HepG2 (cell line): Measurements from ENCODE around the gene BEGAIN. TPM values are rescaled to one million over a fixed set of nuclear protein-coding genes. Genes with fewer than 3 reads are reported as not detected.

Source experiments
- ATAC-seq: fragments of 200-7000 bp; cut with Tn5 transposase; 3 replicates; pipeline ENCODE4 v1.9.1; 2020; ENCODE audit warnings: mild to moderate bottlenecking, moderate library complexity
- BruUV-seq: library from RNA; stranded (reverse); fragments of 400-500 nt; replicated peaks from 2 replicates; lab custom pipeline; 2021; lab: Mats Ljungman, UMichigan
- CTCF ChIA-PET: fragments of 300-600 bp; formaldehyde crosslinking; extraction: SDS; loops from one replicate; lab custom pipeline; 2021; ENCODE audit warnings: low total read pairs, inconsistent platforms, low intra/inter-chr PET ratio; lab: Yijun Ruan, JAX
- POLR2A ChIA-PET: fragments of 350-600 bp; sonication (Branson Sonifier 250); formaldehyde crosslinking; loops from one replicate; lab custom pipeline; 2020; ENCODE audit warnings: antibody characterized with exemption, inconsistent platforms; lab: Yijun Ruan, JAX
- DNase-seq: peaks from one replicate; pipeline ENCODE4 v3.0.0-alpha.2; 2015; ENCODE audit warnings: low spot score
- FAIRE-seq: peaks from 3 replicates; lab custom pipeline; 2011; peaks lifted over from hg19 to GRCh38; lab: Jason Lieb, UNC
- H2AFZ ChIP-seq: one replicate; pipeline ENCODE4 v1.6.1; 2011; ENCODE audit warnings: low read length, inconsistent platforms
- H3K27ac ChIP-seq: fragments of 300-600 bp; 3 replicates; pipeline ENCODE4 v1.8.0; 2011; ENCODE audit warnings: mixed run types, mild to moderate bottlenecking, mixed read lengths, low read length, inconsistent platforms; ENCODE audit not compliant: insufficient read depth; ENCODE audit errors: extremely low read length
- H3K27me3 ChIP-seq, 2 experiments: fragments of 200-600 bp in 1 of 2; 2 replicates in 1 of 2; 3 replicates in 1 of 2; pipeline versions ENCODE4 v1.6.0 to v1.8.0; 2011; ENCODE audit warnings: low read length in 2 of 2, mild to moderate bottlenecking in 2 of 2, moderate library complexity in 2 of 2, inconsistent platforms in 1 of 2; ENCODE audit not compliant: insufficient read depth in 2 of 2, control insufficient read depth in 1 of 2
- H3K36me3 ChIP-seq, 2 experiments: fragments of 200-600 bp in 1 of 2; replicated peaks in 1 of 2; 2 replicates in 1 of 2; 3 replicates in 1 of 2; pipeline versions ENCODE4 v1.5.1 to v1.8.0; 2011; ENCODE audit warnings: low read length in 2 of 2, inconsistent platforms in 1 of 2; ENCODE audit not compliant: insufficient read depth in 2 of 2, control insufficient read depth in 1 of 2
- H3K4me1 ChIP-seq: 2 replicates; pipeline ENCODE4 v1.5.1; 2012; ENCODE audit warnings: low read length, inconsistent platforms; ENCODE audit not compliant: insufficient read depth
- H3K4me2 ChIP-seq: 2 replicates; pipeline ENCODE4 v1.6.0; 2011; ENCODE audit warnings: low read depth, low read length, inconsistent platforms
- H3K4me3 ChIP-seq, 3 experiments: fragments of 200-600 bp in 1 of 3; sonication (generic), shearing (Covaris generic) in 1 of 3; replicated peaks in 1 of 3; 2 replicates each; pipeline ENCODE4 v1.5.1; 2011 to 2016; ENCODE audit warnings: low read length in 3 of 3, inconsistent platforms in 2 of 3, low read depth in 2 of 3, mild to moderate bottlenecking in 2 of 3, control low read depth in 1 of 3, mixed read lengths in 1 of 3; ENCODE audit not compliant: insufficient read depth in 1 of 3
- H3K79me2 ChIP-seq: one replicate; pipeline ENCODE4 v1.6.1; 2011; ENCODE audit warnings: low read length, inconsistent platforms; ENCODE audit not compliant: insufficient read depth
- H3K9ac ChIP-seq: 2 replicates; pipeline ENCODE4 v1.6.0; 2011; ENCODE audit warnings: mild to moderate bottlenecking, low read depth, low read length, inconsistent platforms; ENCODE audit not compliant: insufficient read depth
- H3K9me3 ChIP-seq: 2 replicates; pipeline ENCODE4 v1.5.1; 2012; ENCODE audit warnings: mild to moderate bottlenecking, low read length
- H4K20me1 ChIP-seq: 2 replicates; pipeline ENCODE4 v1.6.0; 2011; ENCODE audit warnings: inconsistent platforms, mild to moderate bottlenecking, low read length, moderate library complexity; ENCODE audit not compliant: insufficient read depth
- AKAP8 ChIP-seq: sonication (generic); formaldehyde crosslinking; IDR thresholded peaks from 2 replicates; pipeline ENCODE4 v1.5.1; 2020; ENCODE audit warnings: mild to moderate bottlenecking, missing genetic modification reagents
- CAMTA2 ChIP-seq: sonication (generic); formaldehyde crosslinking; IDR thresholded peaks from 2 replicates; pipeline ENCODE4 v1.4.0; 2020; ENCODE audit warnings: mild to moderate bottlenecking, missing genetic modification reagents, borderline replicate concordance
- DPF2 ChIP-seq: sonication (generic); formaldehyde crosslinking; IDR thresholded peaks from 2 replicates; pipeline ENCODE4 v1.4.0; 2020; ENCODE audit warnings: mild to moderate bottlenecking, low read depth, missing genetic modification reagents, borderline replicate concordance
- FOXK1 ChIP-seq: sonication (generic); formaldehyde crosslinking; IDR thresholded peaks from 2 replicates; pipeline ENCODE4 v1.4.0; 2020; ENCODE audit warnings: low read depth, missing genetic modification reagents, borderline replicate concordance
- GTF2F1 ChIP-seq: fragments of 150-350 bp; IDR thresholded peaks from 2 replicates; pipeline ENCODE4 v1.6.1; 2014; ENCODE audit warnings: low read length
- MED8 ChIP-seq: sonication (generic); formaldehyde crosslinking; IDR thresholded peaks from 2 replicates; pipeline ENCODE4 v1.8.1; 2023; ENCODE audit warnings: mild to moderate bottlenecking, missing genetic modification reagents; ENCODE audit not compliant: insufficient replicate concordance
- NFKBIZ ChIP-seq: IDR thresholded peaks from 2 replicates; pipeline ENCODE4 v1.6.1; 2018; ENCODE audit warnings: missing genetic modification reagents, missing compliant biosample characterization
- SOX13 ChIP-seq, 3 experiments: fragments of 450-650 bp in 1 of 3; sonication (generic) in 1 of 3; formaldehyde crosslinking in 1 of 3; IDR thresholded peaks in 2 of 3; conservative IDR thresholded peaks in 1 of 3; 2 replicates each; pipeline versions ENCODE4 v1.5.0 to v1.6.1; 2016 to 2020; ENCODE audit warnings: antibody characterized with exemption in 1 of 3, mild to moderate bottlenecking in 1 of 3, missing compliant biosample characterization in 1 of 3, missing genetic modification reagents in 1 of 3, moderate library complexity in 1 of 3
- ZFP36L2 ChIP-seq: sonication (generic); formaldehyde crosslinking; IDR thresholded peaks from 2 replicates; pipeline ENCODE4 v1.4.0; 2020; ENCODE audit warnings: missing genetic modification reagents
- ZNF3 ChIP-seq: IDR thresholded peaks from 2 replicates; pipeline ENCODE4 v1.7.0; 2017; ENCODE audit warnings: inconsistent platforms
- ZNF343 ChIP-seq: sonication (generic); formaldehyde crosslinking; IDR thresholded peaks from 2 replicates; pipeline ENCODE4 v1.4.0; 2020; ENCODE audit warnings: mild to moderate bottlenecking, missing genetic modification reagents
- ZNF431 ChIP-seq: sonication (generic); formaldehyde crosslinking; IDR thresholded peaks from 2 replicates; pipeline ENCODE4 v1.9.0; 2022; ENCODE audit warnings: missing genetic modification reagents, low read depth, mild to moderate bottlenecking, borderline replicate concordance
- ZNF761 ChIP-seq: sonication (generic); formaldehyde crosslinking; conservative IDR thresholded peaks from 2 replicates; pipeline ENCODE4 v1.4.0; 2020; ENCODE audit warnings: mild to moderate bottlenecking, missing genetic modification reagents
- WGBS: methylation state at CpG from one replicate; pipeline ENCODE4 v1.1.6; 2017; ENCODE audit warnings: low lambda C conversion rate; 5-methylcytosine and 5-hydroxymethylcytosine counted together
- in situ Hi-C: cut with HindIII; loops from 2 replicates; pipeline ENCODE4 v1.10.0; 2017; ENCODE audit warnings: low pct_unique_long_range_greater_than_20kb; ENCODE audit not compliant: extremely low pct_ligation_motif_present
- intact Hi-C: fragments of 100-400 bp; cut with micrococcal nuclease; formaldehyde crosslinking; loops from one replicate; pipeline ENCODE4 v1.10.0; 2022; ENCODE audit not compliant: unreplicated experiment
- polyA plus RNA-seq, 8 experiments: library from polyadenylated mRNA; depleted of rRNA in 3 of 8; stranded (reverse) in 7 of 8; unstranded in 1 of 8; fragments of >200 nt; fragmentation: Illumina TruSeq in 4 of 8; extraction: Trizol in 4 of 8; gene quantifications; 2 replicates each; pipeline versions ENCODE4 v1.2.1 to v1.2.3, GENCODE V29; 2011 to 2016; ENCODE audit warnings: low read depth in 4 of 8, missing spikeins in 1 of 8, mixed read lengths in 1 of 8; ENCODE audit not compliant: insufficient read depth in 1 of 8
- total RNA-seq, 5 experiments: library from RNA; depleted of rRNA; stranded (reverse); fragments of >200 nt; fragmentation: Illumina TruSeq; extraction: Trizol; gene quantifications; 2 replicates each; pipeline ENCODE4 v1.2.3, GENCODE V29; 2016; ENCODE audit warnings: low read depth in 1 of 5
- TF ChIP-seq, protein P1 (sequence below): sonication (generic); formaldehyde crosslinking; IDR thresholded peaks from 2 replicates; pipeline ENCODE4 v1.4.0; 2020; ENCODE audit warnings: missing genetic modification reagents, borderline replicate concordance
- TF ChIP-seq, protein P2 (sequence below): sonication (generic); formaldehyde crosslinking; IDR thresholded peaks from 2 replicates; pipeline ENCODE4 v1.5.1; 2020; ENCODE audit warnings: missing genetic modification reagents, mild to moderate bottlenecking, borderline replicate concordance
- TF ChIP-seq, protein P3 (sequence below): sonication (generic); formaldehyde crosslinking; IDR thresholded peaks from 2 replicates; pipeline ENCODE4 v1.4.0; 2020; ENCODE audit warnings: missing genetic modification reagents

Gene BEGAIN
- total and polyA plus RNA-seq, 2 of the 13 experiments (the other 11 are each of a cell fraction or from before 2014, with no cell fraction given), result not detected

GRCh38 chr14:100552524-100553125, 34.6 kb downstream of the BEGAIN start (continued):
- TF ChIP-seq, protein P1, sequence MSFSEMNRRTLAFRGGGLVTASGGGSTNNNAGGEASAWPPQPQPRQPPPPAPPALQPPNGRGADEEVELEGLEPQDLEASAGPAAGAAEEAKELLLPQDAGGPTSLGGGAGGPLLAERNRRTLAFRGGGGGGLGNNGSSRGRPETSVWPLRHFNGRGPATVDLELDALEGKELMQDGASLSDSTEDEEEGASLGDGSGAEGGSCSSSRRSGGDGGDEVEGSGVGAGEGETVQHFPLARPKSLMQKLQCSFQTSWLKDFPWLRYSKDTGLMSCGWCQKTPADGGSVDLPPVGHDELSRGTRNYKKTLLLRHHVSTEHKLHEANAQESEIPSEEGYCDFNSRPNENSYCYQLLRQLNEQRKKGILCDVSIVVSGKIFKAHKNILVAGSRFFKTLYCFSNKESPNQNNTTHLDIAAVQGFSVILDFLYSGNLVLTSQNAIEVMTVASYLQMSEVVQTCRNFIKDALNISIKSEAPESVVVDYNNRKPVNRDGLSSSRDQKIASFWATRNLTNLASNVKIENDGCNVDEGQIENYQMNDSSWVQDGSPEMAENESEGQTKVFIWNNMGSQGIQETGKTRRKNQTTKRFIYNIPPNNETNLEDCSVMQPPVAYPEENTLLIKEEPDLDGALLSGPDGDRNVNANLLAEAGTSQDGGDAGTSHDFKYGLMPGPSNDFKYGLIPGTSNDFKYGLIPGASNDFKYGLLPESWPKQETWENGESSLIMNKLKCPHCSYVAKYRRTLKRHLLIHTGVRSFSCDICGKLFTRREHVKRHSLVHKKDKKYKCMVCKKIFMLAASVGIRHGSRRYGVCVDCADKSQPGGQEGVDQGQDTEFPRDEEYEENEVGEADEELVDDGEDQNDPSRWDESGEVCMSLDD (CRISPR knock-in tag), result no peak
- TF ChIP-seq GTF2F1, result no peak
- no peak for TF ChIP-seq NFKBIZ
- TF ChIP-seq, protein P2, sequence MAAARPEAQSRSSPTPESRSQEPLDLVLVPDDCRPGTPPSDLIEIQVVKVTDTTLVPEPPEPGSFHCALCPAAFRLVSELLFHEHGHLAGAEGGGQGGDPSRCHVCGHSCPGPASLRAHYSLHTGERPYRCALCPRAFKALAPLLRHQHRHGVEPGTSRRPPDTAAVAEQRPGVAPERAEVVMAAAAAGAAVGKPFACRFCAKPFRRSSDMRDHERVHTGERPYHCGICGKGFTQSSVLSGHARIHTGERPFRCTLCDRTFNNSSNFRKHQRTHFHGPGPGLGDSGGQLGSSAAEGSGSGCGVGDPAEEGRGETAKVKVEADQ (CRISPR knock-in tag), result no peak

DNA sequence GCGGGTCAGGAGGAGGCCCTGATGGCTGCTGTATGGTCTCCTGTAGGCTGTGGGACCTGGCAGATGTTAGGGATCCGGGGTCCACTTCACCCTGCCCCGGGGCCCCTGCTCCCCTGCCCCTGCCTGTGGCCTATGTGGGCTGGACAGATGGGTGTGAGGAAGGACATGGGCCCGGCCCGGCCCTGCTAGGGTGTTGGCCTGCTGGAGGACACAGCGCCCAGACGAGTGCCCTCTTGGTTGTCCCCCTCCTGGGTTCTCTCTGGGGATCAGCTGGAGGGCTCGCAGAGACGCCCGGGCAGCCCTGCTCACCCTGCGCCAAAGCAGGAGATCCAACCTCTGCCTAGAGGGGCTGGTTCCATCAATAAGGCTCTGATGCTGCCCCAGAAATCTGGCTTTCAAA, 36.2 kb downstream of the BEGAIN start:
- H2AFZ ChIP-seq, result no peak overlapping the region
- ATAC-seq (no peak), DNase-seq (no peak), FAIRE-seq (no peak)
- H3K9ac ChIP-seq, result no peak overlapping the region
- peaks cover 7% of the 10 kb centered on the region; the same call in 1 of the 2 replicates for H3K4me1 ChIP-seq
- peaks cover 28 to 88% of the 10 kb centered on the region in 2 experiments for H3K27me3 ChIP-seq
- 100% methylated on average over 1 of the region's 11 CpGs for WGBS
- H3K4me2 ChIP-seq, result no peak overlapping the region
- H3K27ac ChIP-seq, result no peak overlapping the region
- ChIA-PET CTCF (no interaction called here), POLR2A (no interaction called here)
- H3K79me2 ChIP-seq, result no peaks in the 10 kb centered on the region
- intact Hi-C loops (no loop called here), in situ Hi-C loops (no loop called here)
- no TSS peak for BruUV-seq
- TF ChIP-seq AKAP8 (CRISPR knock-in tag), result no peak
- TF ChIP-seq ZFP36L2 (CRISPR knock-in tag), result no peak
- TF ChIP-seq DPF2 (CRISPR knock-in tag), result no peak
- no peak for TF ChIP-seq MED8 (CRISPR knock-in tag)
- no peak for TF ChIP-seq FOXK1
- TF ChIP-seq ZNF431 (CRISPR knock-in tag), result no peak
- TF ChIP-seq, protein P3, sequence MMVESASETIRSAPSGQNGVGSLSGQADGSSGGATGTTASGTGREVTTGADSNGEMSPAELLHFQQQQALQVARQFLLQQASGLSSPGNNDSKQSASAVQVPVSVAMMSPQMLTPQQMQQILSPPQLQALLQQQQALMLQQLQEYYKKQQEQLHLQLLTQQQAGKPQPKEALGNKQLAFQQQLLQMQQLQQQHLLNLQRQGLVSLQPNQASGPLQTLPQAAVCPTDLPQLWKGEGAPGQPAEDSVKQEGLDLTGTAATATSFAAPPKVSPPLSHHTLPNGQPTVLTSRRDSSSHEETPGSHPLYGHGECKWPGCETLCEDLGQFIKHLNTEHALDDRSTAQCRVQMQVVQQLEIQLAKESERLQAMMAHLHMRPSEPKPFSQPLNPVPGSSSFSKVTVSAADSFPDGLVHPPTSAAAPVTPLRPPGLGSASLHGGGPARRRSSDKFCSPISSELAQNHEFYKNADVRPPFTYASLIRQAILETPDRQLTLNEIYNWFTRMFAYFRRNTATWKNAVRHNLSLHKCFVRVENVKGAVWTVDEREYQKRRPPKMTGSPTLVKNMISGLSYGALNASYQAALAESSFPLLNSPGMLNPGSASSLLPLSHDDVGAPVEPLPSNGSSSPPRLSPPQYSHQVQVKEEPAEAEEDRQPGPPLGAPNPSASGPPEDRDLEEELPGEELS (CRISPR knock-in tag), result no peak
- TF ChIP-seq ZNF761 (CRISPR knock-in tag), result no peak
- TF ChIP-seq ZNF343 (CRISPR knock-in tag), result no peak
- TF ChIP-seq CAMTA2 (CRISPR knock-in tag), result no peak
- TF ChIP-seq SOX13 (IDR thresholded peaks at IDR 0.05), result no peak
- no peak for TF ChIP-seq SOX13 (CRISPR knock-in tag; conservative IDR thresholded peaks at IDR 0.05 in 1 of 2, IDR thresholded peaks at IDR 0.05 in 1 of 2)
- no peak for TF ChIP-seq ZNF3 (CRISPR knock-in tag)
- H4K20me1 ChIP-seq, result no peaks in the 10 kb centered on the region
- H3K4me3 ChIP-seq, result no peak overlapping the region
- H3K36me3 ChIP-seq, result no peaks in the 10 kb centered on the region
- H3K9me3 ChIP-seq, result no peaks in the 10 kb centered on the region
